ENCODE results near the gene CD28.

- TF ChIP-seq POLR2AphosphoS5 (IDR thresholded peaks at IDR 0.05) (no peak), POLR2A (IDR thresholded peaks at IDR 0.05) (no peak), EP300 (IDR thresholded peaks at IDR 0.05) (no peak)
- TF ChIP-seq, protein P1, sequence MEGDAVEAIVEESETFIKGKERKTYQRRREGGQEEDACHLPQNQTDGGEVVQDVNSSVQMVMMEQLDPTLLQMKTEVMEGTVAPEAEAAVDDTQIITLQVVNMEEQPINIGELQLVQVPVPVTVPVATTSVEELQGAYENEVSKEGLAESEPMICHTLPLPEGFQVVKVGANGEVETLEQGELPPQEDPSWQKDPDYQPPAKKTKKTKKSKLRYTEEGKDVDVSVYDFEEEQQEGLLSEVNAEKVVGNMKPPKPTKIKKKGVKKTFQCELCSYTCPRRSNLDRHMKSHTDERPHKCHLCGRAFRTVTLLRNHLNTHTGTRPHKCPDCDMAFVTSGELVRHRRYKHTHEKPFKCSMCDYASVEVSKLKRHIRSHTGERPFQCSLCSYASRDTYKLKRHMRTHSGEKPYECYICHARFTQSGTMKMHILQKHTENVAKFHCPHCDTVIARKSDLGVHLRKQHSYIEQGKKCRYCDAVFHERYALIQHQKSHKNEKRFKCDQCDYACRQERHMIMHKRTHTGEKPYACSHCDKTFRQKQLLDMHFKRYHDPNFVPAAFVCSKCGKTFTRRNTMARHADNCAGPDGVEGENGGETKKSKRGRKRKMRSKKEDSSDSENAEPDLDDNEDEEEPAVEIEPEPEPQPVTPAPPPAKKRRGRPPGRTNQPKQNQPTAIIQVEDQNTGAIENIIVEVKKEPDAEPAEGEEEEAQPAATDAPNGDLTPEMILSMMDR (IDR thresholded peaks at IDR 0.05), result no peak
Measured at GRCh38 chr2:203679401-203679800, 27.0 kb upstream of the CD28 start.

Data from suprapubic skin (tissue), 4 donors.